Skeletal muscle satellite cell (primary cell): ENCODE measurements around the gene MAB21L4.

ENCODE experiments used
- H3K27me3 ChIP-seq: 2 replicates; pipeline ENCODE4 v1.7.0; 2013; ENCODE audit warnings: low read length; ENCODE audit not compliant: control insufficient read depth, insufficient read depth
- H3K36me3 ChIP-seq: 2 replicates; pipeline ENCODE4 v1.7.0; 2013; ENCODE audit warnings: mild to moderate bottlenecking, control low read depth, low read length; ENCODE audit not compliant: insufficient read depth
- H3K4me1 ChIP-seq: 2 replicates; pipeline ENCODE4 v1.7.0; 2013; ENCODE audit warnings: low read length; ENCODE audit not compliant: control insufficient read depth, insufficient read depth
- H3K4me2 ChIP-seq: 2 replicates; pipeline ENCODE4 v1.7.0; 2013; ENCODE audit warnings: mild to moderate bottlenecking, low read length
- H3K4me3 ChIP-seq: 2 replicates; pipeline ENCODE4 v1.7.0; 2013; ENCODE audit warnings: low read length
- H3K9ac ChIP-seq: 2 replicates; pipeline ENCODE4 v1.7.0; 2013; ENCODE audit warnings: mild to moderate bottlenecking, low read depth, low read length, moderate library complexity
- H3K9me3 ChIP-seq: replicated peaks from 2 replicates; pipeline ENCODE4 v1.7.0; 2013; ENCODE audit warnings: mild to moderate bottlenecking, control low read depth, low read length

The MAB21L4 gene

DNA sequence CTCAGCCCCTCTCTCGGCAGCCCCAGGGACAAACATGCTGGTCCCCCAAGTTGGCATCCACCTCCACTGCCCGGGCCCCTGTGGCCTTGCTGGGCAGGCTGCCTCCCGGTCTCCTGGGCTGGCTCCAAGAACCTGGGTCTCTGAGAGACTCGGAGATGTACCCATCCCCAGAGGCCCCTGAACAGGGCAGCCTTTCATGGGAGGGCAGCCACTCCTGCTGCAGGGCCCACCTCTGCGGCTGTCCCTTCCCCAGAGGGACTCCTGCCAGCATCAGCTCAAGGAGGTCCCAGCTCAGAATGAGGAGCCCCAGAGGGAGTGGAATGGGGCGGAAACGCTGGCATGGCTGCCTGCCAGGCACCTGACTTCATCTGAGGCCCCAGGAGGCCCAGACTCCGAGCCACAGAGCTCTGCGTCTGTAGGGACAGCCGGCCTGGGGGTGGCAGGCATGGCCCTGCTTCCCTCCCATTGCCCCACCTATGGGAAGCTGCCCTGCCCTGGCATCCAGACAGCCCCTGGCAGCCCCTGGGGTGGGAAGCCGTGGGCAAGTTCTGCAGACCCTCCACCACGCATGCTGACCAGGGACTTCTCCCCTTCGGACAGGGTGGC lies 9.3 kb upstream of the MAB21L4 start:
- H3K4me3 ChIP-seq = no peak overlapping the region
- no peaks in the 10 kb centered on the region for H3K4me1 ChIP-seq
- no peak overlapping the region for H3K4me2 ChIP-seq
- H3K36me3 ChIP-seq = no peaks in the 10 kb centered on the region
- peaks cover 36% of the 10 kb centered on the region for H3K27me3 ChIP-seq
- no peaks in the 10 kb centered on the region for H3K9me3 ChIP-seq
- H3K9ac ChIP-seq = no peak overlapping the region

- Histone ChIP-seq H3K9ac (no peak overlapping the region), H3K36me3 (no peaks in the 10 kb centered on the region), H3K4me3 (no peak overlapping the region), H3K9me3 (no peaks in the 10 kb centered on the region), H3K4me2 (no peak overlapping the region), H3K4me1 (no peaks in the 10 kb centered on the region), H3K27me3 (peaks cover 28% of the 10 kb centered on the region)
Measured at GRCh38 chr2:240904216-240905175, 8.5 kb upstream of the MAB21L4 start.

GRCh38 chr2:240903191-240904060 lies 7.5 kb upstream of the MAB21L4 start:
- Histone ChIP-seq H3K4me2 (no peak overlapping the region), H3K36me3 (no peaks in the 10 kb centered on the region), H3K9ac (no peak overlapping the region), H3K9me3 (no peaks in the 10 kb centered on the region), H3K4me1 (no peaks in the 10 kb centered on the region), H3K4me3 (no peak overlapping the region), H3K27me3 (peaks cover 24% of the 10 kb centered on the region)

GRCh38 chr2:240902615-240903041 lies 6.7 kb upstream of the MAB21L4 start:
- Histone ChIP-seq H3K27me3 (peaks cover 24% of the 10 kb centered on the region), H3K9me3 (no peaks in the 10 kb centered on the region), H3K4me3 (no peak overlapping the region), H3K36me3 (no peaks in the 10 kb centered on the region), H3K9ac (no peak overlapping the region), H3K4me2 (no peak overlapping the region), H3K4me1 (no peaks in the 10 kb centered on the region)

- Histone ChIP-seq H3K4me3 (no peak overlapping the region), H3K4me2 (no peak overlapping the region)
Measured at GRCh38 chr2:240901986-240902614, 6.1 kb upstream of the MAB21L4 start.

GRCh38 chr2:240900141-240900860 lies 4.3 kb upstream of the MAB21L4 start:
- Histone ChIP-seq H3K4me3 (no peak overlapping the region), H3K4me1 (no peaks in the 10 kb centered on the region), H3K9me3 (no peaks in the 10 kb centered on the region), H3K36me3 (no peaks in the 10 kb centered on the region), H3K27me3 (peaks cover 2% of the 10 kb centered on the region), H3K9ac (no peak overlapping the region), H3K4me2 (no peak overlapping the region)

More at GRCh38 chr2:240901986-240902614, 6.1 kb upstream of the MAB21L4 start:
- Histone ChIP-seq H3K36me3 (no peaks in the 10 kb centered on the region), H3K4me1 (no peaks in the 10 kb centered on the region), H3K27me3 (peaks cover 20% of the 10 kb centered on the region), H3K9me3 (no peaks in the 10 kb centered on the region), H3K9ac (no peak overlapping the region)

- no peak overlapping the region for H3K4me2 ChIP-seq
- H3K4me3 ChIP-seq = no peak overlapping the region
- no peaks in the 10 kb centered on the region for H3K9me3 ChIP-seq
- H3K36me3 ChIP-seq = no peaks in the 10 kb centered on the region
- H3K27me3 ChIP-seq = no peaks in the 10 kb centered on the region
- no peaks in the 10 kb centered on the region for H3K4me1 ChIP-seq
- H3K9ac ChIP-seq = no peak overlapping the region
Measured at GRCh38 chr2:240899468-240899865, 3.5 kb upstream of the MAB21L4 start.

GRCh38 chr2:240898731-240899467 lies 2.9 kb upstream of the MAB21L4 start:
- no peak overlapping the region for H3K4me2 ChIP-seq
- no peaks in the 10 kb centered on the region for H3K36me3 ChIP-seq
- no peaks in the 10 kb centered on the region for H3K27me3 ChIP-seq
- no peak overlapping the region for H3K4me3 ChIP-seq
- H3K9ac ChIP-seq = no peak overlapping the region
- peaks cover 3% of the 10 kb centered on the region for H3K4me1 ChIP-seq
- no peaks in the 10 kb centered on the region for H3K9me3 ChIP-seq

GRCh38 chr2:240898108-240898730 lies 2.3 kb upstream of the MAB21L4 start:
- Histone ChIP-seq H3K27me3 (no peaks in the 10 kb centered on the region), H3K4me2 (no peak overlapping the region), H3K4me3 (no peak overlapping the region), H3K4me1 (peaks cover 10% of the 10 kb centered on the region), H3K9me3 (no peaks in the 10 kb centered on the region), H3K36me3 (no peaks in the 10 kb centered on the region), H3K9ac (no peak overlapping the region)
